ENCODE measurements around the gene OSBPL10.
"Not testable (repeated sequence)": the region's sequence is repeated elsewhere in the genome, so short reads cannot be mapped to it uniquely, and the experiment has no call there.

OSBPL10 gene

DNA sequence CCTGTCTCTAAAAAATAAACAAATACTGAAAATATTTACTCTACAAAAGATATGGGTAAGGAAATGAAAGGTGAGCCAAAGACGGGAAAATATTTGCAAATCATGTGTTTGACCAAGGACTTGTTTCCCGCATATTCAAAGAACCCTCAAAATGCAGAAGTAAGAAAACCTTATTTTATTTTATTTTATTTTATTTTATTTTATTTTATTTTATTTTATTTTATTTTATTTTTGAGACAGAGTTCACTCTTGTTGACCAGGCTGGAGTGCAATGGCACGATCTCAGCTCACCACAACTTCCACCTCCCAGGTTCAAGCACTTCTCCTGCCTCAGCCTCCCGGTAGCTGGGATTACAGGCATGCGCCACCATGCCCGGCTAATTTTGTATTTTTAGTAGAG lies 11.9 kb upstream of the OSBPL10 start:
- not testable (repeated sequence) for DNase-seq

DNA sequence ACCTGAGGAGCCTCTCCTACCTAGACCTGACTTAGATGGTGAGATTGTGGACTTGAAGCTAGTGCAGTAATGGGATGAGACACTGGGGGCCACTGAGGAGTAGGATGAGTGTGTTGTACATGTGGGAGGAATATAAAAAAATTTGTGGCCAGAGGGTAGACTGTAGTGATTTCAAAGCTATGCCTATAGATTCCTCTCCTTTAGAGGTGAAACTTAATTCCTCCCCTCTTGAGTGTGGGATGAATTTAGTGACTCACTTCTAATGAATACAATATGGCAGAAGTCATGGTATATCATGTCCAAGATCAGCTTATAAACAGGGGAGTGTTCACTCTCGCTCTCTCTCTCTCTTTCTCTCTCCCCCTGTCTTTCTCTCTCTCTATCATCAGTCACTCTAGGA lies 7.2 kb upstream of the OSBPL10 start:
- DNase-seq, result no peak

DNA sequence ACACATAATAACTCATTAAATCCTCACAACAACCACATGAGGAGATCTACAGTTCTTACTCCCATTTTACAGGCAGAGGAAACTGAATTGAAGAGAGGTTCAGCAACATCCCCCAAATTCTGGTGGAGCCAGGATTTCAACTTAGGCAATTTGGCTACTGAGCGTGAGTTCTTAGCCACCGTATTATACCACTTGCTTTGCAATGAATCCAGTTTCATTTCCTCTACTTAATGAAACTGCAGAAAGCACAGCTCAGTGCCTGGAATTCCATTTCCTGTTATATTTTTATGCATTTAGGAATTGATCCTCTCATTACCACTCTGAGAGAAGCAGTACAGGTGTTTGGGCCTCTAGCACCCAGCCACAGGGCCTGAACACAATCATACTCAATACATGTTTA lies 4.8 kb upstream of the OSBPL10 start:
- DNase-seq, result no peak

DNA sequence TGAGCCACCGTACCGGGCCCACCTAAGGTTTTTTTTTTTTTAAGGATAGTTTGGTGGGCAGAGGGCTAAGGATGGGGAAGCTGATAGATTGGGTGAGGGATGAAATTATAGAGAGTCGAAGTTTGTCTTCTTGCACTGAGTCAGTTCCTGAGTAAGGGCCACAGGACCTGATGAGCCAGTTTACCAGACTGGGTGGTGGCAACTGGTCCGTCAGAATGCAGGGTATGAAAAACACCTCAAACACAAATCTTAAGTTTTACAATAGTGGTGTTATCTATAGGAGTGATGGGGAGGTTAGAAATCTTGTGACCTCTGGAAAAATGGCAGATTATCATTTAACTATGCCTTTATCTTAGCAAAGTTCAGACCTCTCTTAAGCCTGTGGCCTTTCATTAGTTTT lies 3.3 kb upstream of the OSBPL10 start:
- no peak for DNase-seq

DNA sequence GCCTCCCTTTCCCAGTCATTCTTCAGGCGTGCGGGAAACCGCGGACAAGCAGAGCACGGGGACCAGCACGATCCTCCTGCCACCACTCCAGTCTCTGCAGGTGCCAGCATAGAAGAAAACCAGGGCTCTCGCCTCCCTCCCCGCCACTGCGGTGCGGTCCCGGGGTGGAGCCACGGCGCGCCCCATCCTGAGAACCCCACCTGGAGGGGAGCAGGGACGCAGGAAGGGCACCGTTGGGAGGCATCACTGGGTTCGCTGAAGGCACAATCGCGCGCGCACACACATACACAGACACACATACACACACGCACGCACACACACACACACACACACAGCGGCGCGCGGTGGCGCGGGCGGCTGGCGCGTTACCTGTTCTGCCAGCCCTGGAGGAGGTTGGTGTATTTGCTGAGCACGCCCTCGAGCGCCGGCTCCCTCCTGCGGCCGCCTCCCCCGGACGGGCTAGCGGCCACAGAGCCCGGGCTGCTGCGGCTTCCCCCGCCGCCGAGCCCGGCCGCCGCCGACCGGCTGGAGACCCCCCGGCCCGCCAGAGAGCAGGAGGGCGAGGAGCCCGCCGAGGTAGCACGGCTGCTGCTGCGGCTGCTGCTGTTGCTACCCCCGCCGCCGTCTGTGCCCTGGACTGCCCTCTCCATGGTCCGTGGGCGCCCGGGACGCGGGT lies 394 bp downstream of the OSBPL10 start:
- no peak for DNase-seq

DNA sequence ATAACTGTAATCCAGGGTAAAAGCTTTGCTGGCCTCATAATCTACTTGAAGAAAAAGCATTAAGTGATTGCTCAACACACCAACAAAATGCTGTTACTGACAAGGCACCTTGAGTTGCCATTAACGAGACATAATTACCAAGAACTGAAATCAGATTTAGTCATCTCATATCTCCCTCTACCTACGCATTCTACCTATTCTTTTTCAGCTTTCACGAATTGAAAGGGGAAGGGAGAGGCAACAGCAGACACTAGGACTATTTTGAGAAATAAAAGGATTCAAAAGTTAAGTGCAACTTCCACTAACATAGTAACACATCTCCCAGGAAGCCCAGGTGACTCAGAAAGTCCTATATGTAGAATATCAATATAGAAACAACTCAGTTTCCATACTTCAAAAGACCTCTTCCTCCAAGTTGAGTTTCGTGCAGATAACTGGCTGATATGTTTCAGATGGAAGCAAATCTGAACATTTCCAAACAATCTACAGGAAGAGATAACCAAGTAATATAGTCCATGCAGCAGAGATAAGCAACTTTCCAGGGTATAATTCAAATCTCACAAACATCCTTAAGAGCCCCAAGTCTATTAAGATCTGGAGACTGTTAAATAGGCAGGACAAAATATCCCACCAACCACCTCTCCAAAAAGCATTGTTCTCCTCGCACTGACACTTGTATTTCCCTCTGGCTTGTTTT lies 1.9 kb downstream of the OSBPL10 start:
- DNase-seq, result no peak

DNA sequence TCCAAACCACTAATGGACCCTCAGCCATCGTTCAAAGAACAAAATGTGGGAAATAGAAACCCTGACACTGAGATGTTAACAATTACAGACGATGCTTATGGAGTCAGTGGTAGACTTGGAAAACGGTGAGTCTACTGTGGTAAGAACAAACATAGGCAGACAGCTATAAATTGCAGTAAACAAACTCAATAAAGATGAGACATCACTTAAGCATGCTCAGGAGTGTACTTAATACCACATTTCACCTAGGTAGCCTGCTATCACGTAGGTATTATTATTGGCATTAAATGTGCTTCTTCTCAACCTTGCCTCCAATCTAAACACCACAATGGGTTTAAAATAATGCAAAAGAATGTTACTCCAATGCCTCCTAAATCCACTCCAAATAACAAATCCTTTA lies 2.5 kb downstream of the OSBPL10 start:
- no peak for DNase-seq

DNA sequence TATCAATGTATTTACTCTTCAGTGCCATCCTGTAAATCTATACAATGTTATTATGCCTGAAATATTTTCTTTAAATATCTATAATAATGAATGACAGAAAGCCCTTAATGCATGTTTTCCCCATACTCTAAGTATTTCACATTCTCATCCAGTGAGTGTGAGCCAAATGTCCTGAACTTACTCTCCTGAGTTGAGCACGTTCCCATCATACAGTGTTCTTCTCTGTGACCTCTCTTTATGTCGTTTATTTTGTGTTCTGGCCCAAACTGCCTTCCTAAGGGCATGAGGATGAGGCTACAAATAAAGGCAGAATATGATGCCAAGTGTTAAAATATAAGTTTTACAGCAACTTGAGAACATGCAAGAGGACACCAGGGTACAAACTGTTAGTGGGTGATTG lies 3.3 kb downstream of the OSBPL10 start:
- no peak for DNase-seq

DNA sequence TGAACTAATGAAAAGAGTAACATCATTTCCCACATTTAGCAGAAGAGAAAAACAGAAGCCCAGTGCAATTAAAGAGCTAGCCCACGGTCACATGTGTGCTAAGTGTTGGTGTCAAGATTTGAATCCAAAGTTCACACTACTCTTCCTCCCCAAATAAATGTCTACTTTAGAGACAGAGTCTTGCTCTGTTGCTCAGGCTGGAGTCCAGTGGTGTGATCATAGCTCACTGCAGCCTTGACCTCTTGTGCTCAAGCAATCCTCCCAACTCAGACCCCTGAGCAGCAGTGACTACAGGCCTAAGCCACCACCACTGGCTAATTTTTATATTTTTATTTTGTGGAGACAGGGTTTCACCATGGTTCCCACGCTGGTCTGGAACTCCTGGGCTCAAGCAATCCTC lies 4.8 kb downstream of the OSBPL10 start:
- no peak for DNase-seq

DNA sequence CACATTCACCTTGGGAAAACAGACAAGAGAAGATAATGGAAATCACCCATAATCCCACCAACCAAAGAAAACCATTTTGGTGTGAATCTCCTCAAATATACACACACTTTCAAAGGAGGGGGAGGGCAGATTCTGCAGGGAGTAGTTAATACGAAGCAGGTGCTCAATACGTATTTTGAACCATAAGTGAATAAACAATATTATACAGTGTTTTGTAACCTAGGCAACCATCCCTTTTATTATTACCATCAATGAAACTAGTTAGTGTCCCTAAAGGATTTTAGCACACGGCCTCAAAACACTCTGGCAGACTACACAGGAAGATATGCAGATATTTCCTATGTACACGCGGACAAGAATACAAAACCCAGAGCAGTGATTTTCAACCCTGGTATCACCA lies 6.1 kb downstream of the OSBPL10 start:
- no peak for DNase-seq

DNA sequence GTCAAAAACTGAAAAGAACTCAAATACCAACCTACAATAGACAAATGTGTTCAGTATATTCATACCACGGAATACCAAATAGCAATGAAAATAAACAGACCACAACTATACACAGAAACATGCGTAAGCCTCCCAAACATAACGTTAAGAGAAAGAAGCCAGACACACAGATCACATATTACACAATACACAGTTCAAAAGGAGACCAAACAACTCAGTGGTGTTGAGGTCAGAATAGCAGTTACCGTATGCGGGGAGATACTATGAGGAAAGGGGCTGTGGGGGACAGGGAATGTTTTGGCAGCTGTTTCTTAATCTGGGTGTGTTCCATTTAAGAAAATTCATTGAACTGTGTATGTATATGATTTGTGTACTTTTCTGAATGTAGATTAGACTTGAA lies 6.6 kb downstream of the OSBPL10 start:
- no peak for DNase-seq

DNA sequence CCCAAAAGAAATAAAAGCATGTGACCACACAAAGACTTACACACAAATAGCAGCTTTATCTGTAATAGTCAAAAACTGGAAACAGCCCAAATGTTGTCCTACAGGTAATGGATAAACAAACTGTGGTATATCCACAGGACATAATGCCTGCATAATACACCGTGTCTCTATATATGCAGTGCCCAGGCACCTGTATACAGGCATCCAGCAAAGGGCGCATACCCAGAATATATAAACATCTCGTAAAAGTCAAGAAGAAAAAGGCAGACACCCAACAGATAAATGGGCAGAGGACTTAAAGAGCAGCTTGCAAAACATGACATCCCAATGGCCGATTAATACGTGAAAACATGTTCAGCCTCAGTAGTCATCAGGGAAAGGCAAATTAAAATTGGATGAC lies 7.2 kb downstream of the OSBPL10 start:
- no peak for DNase-seq

DNA sequence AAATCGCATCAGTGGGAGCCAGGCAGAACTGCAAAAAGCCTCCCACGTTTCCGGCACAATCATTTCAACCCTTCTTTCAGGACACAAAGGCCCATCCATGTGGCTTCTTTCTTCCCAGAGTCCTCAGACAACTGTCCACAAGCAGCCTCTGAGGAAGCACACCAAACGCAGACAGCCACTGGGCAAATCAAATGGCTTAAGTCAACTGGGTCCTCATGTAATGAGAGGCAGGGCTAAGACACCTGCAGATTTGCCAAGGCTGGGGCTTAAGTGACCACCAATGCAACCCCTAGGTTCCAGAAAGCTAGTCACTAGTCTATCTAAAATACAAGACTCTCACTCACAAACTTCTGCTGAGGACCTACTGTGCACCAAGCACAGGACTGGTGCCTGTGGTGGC lies 8.0 kb downstream of the OSBPL10 start:
- no peak for DNase-seq

DNA sequence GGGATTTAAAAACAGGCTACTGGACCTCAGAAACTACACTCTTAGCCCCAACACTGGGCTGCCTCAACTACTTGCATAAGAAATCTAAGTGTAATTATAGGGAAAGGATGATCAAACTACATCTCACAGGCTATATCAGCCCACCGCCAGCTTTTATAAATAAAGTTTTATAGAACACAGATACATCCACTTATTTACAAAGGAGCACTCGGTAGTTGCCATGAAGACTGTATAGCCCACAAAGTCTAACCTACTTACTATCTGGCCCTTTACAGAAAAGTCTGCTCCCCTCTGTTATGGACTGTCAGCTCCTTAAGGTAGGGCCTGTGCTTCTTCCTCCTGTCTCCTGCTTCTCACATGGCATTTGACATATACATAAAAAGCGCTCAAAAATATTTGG lies 9.5 kb downstream of the OSBPL10 start:
- DNase-seq, result no peak

DNA sequence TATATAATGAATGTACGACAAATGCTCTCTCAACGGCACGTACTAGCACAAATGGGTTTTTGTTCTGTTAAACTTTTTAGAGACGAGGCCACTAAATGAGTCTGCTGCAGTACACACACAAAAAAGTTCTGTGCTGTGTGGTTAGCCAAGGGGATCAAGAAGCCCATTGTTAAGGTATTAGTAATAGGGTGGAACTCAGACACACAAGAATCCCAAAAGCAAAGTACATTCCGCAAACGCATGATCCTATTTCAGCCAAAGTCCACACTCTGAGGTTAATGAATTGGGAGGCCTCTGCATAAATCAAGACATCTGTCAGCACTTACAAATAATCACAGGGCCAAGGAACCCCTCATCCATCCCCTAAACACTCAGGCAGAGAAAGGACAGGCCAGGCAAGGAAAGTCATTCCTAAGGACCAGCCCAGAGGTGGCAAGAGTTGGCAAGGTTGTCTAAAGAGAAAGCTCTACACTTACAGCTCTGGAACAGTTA lies 12.1 kb downstream of the OSBPL10 start:
- no peak for DNase-seq

DNA sequence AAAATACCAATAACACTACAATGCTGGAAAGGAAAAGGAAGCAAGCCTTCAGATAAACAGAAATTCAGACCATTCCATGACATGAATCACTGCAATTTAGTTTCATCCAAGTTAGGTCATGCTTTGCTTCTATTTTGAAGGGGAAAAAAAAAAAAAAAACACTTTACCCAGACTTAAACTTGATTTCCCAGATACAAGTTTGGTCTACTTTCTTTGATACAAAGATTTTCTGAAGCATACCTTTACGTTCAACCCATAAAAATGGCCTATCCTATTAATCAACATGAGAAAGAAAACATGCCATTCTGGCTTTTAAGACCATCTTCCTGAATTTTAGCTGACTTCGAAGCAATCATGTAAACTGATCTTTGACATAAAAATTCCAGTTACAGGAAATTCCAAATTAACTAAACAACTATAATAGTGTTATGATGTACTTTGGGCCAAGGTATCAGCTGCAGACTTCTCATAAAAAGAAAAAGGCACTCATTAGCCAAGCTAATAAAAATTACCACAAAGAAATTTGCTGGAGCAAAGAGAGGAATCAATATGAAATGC lies 12.6 kb downstream of the OSBPL10 start:
- DNase-seq, result no peak

DNA sequence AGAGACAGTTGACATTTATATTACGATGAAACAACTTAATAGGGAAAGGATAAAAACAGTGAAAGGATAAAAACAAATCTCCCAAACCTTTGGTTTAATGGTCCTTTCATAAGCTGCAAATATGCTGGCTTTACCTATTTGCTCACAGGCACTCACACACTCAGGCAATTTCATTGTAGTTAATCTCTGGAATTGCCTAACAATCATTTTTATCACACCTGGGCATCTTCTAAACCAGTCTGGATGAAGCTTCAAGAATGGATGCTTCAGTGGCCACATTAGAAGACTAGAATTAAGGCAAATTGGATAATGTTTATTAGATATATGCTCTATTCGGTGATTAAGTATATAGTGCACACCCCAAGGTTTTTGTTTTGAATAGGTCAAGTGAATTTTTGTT lies 13.5 kb downstream of the OSBPL10 start:
- DNase-seq, result no peak

DNA sequence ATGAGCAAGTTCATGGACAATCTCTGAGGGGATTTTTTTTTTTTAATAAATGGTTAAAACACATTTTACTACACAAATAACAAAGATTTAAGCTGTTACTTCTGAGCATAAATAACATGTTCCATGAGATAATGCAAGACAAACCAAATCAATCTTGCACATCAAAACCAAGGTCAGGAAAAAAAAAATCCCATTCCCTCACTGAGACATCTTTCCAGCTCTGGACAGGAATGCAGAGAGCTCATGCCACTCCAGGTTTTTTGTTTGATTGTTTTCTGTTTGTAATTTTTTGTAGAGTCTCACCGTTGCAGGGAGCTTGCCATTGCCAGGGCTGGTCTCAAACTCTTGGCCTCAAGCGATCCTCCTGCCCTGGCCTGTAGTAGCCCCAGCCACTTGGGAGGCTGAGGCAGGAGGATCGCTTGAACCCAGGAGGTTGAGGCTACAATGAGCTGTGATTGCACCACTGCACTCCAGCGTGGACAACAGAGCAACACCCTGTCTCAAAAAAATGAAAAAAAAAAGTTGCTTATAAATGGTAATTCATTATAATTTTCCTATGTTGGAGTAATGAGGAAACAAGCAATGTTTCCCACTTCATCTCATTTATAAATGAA lies 14.0 kb downstream of the OSBPL10 start:
- DNase-seq, result no peak

DNA sequence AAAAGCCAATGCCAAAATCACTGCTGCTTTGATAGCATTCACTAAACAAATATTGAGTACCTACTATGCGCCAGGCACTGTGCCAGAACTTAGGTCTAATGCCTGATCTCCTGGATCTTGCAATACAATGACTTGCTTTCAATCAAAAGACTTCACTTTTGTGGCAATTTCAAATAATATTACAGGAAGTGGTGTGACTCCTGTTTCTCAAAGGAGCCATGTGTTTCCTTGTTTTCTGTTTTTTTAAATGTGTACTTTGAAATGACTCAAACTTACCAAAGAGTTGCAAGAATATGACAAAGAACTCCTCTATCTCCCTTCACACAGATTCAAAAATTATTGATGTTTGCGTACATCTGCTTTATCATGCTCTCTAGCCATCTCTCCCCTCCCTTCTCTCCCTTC lies 18.3 kb downstream of the OSBPL10 start:
- DNase-seq, result no peak

DNA sequence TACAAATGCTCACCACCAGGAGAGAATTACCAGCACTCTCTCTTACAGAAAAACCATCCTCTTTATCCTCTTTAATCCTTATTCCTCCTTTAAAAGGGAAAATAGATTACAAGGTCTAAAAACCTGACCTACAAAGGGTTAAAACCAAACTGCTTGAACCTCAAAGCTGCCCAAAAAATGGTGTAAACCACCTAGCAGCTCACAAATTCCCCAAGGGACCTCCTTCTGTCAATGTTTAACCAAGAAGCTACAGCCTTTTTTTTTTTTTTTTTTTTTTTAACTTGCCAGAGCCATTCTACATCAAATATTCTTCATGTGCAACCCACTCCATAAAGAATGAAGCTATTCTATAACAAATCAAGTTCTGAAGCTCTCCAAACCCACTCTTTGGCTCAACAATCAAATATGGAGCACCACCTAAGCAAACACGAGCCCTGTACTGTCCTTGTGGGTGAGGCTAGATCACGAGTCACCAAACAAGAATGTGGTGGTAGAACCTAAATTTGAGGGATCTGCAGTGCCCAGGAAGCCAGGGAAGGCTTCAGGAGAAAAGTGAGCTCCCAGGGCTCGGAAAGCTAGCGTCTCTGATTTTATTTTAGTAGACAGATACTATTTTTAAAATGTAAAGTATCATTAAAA lies 20.1 kb downstream of the OSBPL10 start:
- no peak for DNase-seq

DNA sequence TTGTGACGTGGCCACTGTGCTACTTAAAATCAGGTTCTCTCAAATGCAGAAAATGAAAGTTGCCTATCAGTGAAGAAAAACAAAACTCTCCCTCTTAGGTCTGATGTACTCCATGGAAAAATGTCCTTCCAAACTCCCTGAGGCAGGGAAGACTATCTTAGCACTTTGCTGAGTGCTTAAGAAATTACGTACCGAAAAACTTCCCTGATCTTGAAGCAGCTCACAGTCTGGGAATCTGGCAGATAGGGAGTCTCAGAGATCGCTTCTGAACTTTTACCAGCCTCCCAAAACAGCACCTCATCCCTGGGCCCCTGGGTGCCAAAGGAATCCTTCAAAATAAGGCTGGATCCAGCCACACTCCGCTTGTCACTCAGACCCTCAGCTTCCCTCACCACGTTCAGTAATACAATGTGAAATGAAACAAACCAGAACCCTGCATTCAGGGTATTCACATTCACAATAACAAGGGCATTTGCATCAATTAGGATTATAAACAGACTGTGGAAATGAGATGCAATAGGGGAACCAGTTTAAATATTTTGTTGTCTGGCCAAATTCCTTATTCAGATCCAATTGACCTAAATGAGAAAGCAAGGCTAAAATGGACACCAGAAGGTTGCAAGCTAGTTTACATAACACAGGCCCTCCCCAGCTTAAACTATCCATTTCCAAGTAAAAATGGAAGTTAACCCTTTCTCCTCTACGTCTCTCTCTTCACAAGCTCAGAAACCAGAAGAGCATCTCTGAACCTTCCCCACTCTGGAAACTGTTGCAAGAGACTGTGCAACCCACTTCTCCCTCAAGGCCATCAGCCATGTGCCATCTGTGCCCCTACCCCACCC lies 20.9 kb downstream of the OSBPL10 start:
- DNase-seq, result no peak

DNA sequence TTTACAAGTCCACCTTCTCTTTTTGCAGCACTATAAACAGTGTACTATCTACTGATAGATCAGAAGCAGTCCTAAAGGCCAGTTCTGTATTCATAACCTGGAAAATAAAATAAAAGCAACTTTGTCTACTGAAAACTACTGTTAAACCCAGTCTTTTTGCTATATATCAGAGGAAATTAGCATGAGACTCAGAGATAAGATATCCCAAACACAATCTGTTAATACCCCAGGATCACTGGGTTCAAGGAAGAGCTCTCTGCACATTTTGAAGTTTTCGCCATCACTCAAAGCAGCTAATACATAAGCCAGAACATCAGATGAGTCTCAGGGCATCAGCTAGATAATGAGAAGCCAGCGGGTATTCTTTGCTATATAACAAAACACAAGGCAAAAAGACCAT lies 21.8 kb downstream of the OSBPL10 start:
- no peak for DNase-seq
